CD4-positive, alpha-beta T cell treated with Interleukin-2 at 100 ng/mL for 4 hours (primary cell): ENCODE results near the gene WDSUB1.

Experiments
- DNase-seq: peaks from one replicate; pipeline ENCODE4 v3.0.0-alpha.2; 2020; ENCODE audit warnings: low spot score

The WDSUB1 gene

DNA sequence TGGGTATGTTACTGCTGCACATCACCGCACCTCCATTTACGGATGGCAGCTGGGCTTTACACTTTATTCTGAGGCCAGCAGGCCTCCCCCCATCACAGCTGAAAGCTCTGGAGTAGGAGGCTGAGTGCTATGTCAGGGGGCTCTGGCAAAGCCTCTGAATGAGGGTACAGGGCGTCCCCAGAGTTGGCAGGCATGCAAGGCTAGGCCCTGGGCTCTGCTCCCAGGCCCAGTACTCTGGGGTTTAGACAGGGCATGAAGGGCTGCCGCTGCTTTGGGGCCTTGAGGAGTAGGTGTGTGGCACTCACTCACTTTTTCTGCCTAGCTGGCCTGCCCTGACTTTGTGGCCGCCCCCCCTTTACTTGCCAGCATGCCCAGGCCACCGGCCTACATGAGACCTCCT, 90.8 kb downstream of the WDSUB1 start:
- no peak for DNase-seq

DNA sequence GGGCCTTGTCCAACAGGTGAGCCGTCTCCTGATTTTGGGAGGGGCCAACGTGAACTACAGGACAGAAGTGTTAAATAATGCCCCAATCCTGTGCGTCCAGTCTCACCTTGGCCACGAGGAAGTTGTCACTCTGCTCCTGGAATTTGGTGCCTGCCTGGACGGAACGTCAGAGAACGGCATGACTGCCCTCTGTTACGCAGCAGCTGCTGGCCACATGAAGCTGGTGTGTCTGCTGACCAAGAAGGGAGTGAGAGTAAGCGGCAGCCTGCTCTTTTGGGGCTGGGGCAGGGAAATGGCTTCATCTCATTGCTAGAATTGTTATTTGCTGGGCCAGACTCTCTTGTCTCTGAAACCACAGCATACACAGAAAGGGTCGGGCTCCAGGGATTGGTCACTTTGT, 92.3 kb downstream of the WDSUB1 start:
- DNase-seq: no peak

DNA sequence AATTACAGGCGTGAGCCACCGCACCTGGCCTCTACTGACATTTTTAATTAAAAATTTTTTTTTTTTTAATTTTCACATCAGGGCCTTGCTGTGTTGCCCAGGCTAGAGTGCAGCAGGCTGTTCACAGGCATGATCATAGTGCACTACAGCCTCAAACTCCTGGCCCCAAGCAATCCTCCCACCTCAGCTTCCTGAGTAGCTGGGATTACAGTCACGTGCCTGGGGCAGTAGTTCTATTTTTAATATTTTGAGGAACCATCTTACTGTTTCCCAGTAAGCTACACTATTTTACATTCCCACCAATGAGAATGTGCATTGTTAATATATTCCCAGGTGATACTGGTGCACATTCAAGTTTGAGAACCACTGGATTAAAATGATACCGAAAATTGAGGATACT, 92.7 kb downstream of the WDSUB1 start:
- no peak for DNase-seq

DNA sequence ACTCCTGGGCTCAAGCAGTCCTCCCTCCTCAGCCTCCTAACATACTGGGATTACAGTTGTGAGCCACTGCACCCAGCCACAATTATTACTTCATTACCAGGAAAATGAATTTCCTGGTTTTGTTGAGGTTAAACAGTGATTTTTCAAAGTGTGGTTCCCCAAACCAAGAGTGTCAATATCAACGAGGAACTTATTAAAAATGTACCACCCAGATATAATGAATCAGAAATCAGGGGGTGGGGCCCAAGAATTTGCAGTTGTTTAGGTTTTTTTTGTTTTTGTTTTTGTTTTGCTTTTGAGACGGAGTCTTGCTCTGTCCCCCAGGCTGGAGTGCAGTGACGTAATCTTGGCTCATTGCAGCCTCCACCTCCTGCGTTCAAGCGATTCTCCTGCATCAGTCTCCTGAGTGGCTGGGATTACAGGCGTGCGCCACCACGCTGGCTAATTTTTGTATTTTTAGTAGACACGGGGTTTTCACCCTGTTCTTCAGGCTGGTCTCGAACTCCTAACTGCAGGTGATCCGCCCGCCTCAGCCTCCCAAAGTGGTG, 94.1 kb downstream of the WDSUB1 start:
- DNase-seq: no peak

DNA sequence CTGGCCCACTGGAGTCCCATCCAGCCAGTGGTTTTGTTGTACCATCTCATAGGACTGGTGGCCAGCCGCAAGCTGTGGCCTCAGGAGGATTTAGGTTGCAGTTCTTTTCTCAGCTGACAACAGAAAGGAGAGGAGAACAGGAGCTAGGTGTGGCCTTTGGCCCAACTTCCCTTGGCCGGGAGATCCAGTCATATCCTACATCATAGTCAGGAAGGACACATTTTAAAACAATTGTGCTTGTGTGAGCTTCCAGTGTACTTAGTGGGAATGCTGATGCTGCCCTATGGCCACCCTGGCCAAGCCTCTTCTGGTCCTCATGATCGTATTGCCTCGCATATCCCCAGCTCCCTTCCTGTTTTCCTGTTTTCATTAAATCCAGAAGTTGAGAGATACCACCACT, 98.1 kb downstream of the WDSUB1 start:
- DNase-seq: no peak

DNA sequence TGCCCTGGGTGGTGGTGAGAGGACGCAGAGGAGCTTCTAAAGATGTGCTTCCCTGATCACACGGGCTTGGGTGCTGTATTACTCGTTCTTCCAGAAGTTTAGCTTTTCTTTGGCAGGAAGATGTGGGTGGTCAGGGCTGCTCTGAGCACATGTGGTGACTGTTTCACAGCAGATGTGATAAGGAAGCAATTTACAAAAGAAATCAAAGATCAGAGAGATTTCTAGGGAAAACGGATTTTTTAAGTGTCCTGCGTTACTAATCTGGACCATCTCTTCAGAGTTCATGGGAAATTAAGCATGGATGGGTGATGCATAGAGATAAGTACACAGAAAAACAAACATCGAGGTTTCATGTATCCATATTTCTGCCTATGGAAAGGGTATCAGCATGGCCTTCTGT, 99.4 kb downstream of the WDSUB1 start:
- DNase-seq: no peak

DNA sequence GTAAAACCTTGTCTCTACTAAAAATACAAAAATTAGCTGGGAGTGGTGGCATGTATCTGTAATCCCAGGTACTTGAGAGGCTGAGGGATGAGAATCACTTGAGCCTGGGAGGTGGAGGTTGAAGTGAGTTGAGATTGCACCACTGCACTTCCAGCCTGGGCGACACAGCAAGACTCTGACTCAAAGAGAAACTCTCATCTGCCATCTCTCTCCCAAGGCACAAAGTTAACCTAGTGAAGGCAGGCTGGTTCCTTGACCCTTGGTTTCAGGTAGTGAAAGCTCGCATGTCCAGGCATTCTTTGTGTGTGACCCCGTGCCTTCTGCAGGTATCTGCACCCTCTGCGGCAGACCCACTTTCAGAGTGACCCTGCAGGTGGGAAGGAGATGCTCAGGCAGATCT, 100.0 kb downstream of the WDSUB1 start:
- no peak for DNase-seq
